IMR-90 (cell line): ENCODE data around the gene SMCO3. TPM values are rescaled to one million over a fixed set of nuclear protein-coding genes. Genes with fewer than 3 reads are reported as not detected.

Source experiments
- ATAC-seq: fragments of 200-7000 bp; cut with Tn5 transposase; 2 replicates; pipeline ENCODE4 v1.9.1; 2020; ENCODE audit warnings: low read depth, mild to moderate bottlenecking, moderate library complexity
- BruUV-seq: library from RNA; stranded (reverse); fragments of 400-500 nt; replicated peaks from 2 replicates; lab custom pipeline; 2021; lab: Mats Ljungman, UMichigan
- CTCF ChIA-PET: fragments of 300-600 bp; formaldehyde crosslinking; extraction: SDS; loops from one replicate; lab custom pipeline; 2021; ENCODE audit warnings: antibody characterized with exemption; lab: Yijun Ruan, JAX
- POLR2A ChIA-PET: fragments of 300-600 bp; sonication (Branson Sonifier 250); formaldehyde crosslinking; loops from one replicate; lab custom pipeline; 2022; ENCODE audit warnings: antibody characterized with exemption; ENCODE audit not compliant: unreplicated experiment; lab: Charles Lee
- DNase-seq: peaks from one replicate; pipeline ENCODE4 v3.0.0; 2013
- H2AFZ ChIP-seq: replicated peaks from 2 replicates; pipeline ENCODE3; 2013; ENCODE audit warnings: low read length, mild to moderate bottlenecking; ENCODE audit not compliant: poor library complexity
- H2AK5ac ChIP-seq: 2 replicates; pipeline ENCODE4 v1.6.1; 2013; ENCODE audit warnings: low read depth, low read length, inconsistent platforms
- H2AK9ac ChIP-seq: replicated peaks from 2 replicates; pipeline ENCODE3; 2013; ENCODE audit warnings: mild to moderate bottlenecking, low read depth, low read length, moderate library complexity; ENCODE audit not compliant: poor library complexity
- H2BK120ac ChIP-seq: 2 replicates; pipeline ENCODE4 v1.6.1; 2013; ENCODE audit warnings: low read depth, low read length, inconsistent platforms
- H2BK15ac ChIP-seq: 3 replicates; pipeline ENCODE4 v1.6.1; 2013; ENCODE audit warnings: low read depth, low read length, inconsistent platforms
- H2BK20ac ChIP-seq: 2 replicates; pipeline ENCODE4 v1.6.1; 2013; ENCODE audit warnings: low read depth, mild to moderate bottlenecking, inconsistent platforms, low read length, moderate library complexity
- H2BK5ac ChIP-seq: 2 replicates; pipeline ENCODE4 v1.6.1; 2013; ENCODE audit warnings: mild to moderate bottlenecking, low read depth, low read length, inconsistent platforms; ENCODE audit not compliant: poor library complexity, severe bottlenecking
- H3K14ac ChIP-seq: replicated peaks from 2 replicates; pipeline ENCODE4 v1.6.1; 2013; ENCODE audit warnings: low read depth, low read length, inconsistent platforms
- H3K18ac ChIP-seq: 2 replicates; pipeline ENCODE4 v1.6.1; 2013; ENCODE audit warnings: low read depth, low read length, control low read depth
- H3K23ac ChIP-seq: 2 replicates; pipeline ENCODE4 v1.6.1; 2013; ENCODE audit warnings: low read depth, low read length, inconsistent platforms
- H3K27ac ChIP-seq: 2 replicates; pipeline ENCODE4 v1.5.1; 2013; ENCODE audit warnings: mild to moderate bottlenecking, control low read depth, low read length; ENCODE audit not compliant: insufficient read depth
- H3K27me3 ChIP-seq: 2 replicates; pipeline ENCODE4 v1.6.1; 2013; ENCODE audit warnings: low read length; ENCODE audit not compliant: control insufficient read depth, insufficient read depth
- H3K36me3 ChIP-seq: 2 replicates; pipeline ENCODE4 v1.6.1; 2013; ENCODE audit warnings: low read length, mixed read lengths; ENCODE audit not compliant: control insufficient read depth, insufficient read depth
- H3K4ac ChIP-seq: 2 replicates; pipeline ENCODE4 v1.6.1; 2013; ENCODE audit warnings: low read depth, low read length, inconsistent platforms
- H3K4me1 ChIP-seq: 2 replicates; pipeline ENCODE4 v1.6.1; 2013; ENCODE audit warnings: low read length, mixed read lengths; ENCODE audit not compliant: control insufficient read depth, insufficient read depth
- H3K4me2 ChIP-seq: 2 replicates; pipeline ENCODE4 v1.6.1; 2013; ENCODE audit warnings: low read depth, mild to moderate bottlenecking, control low read depth, low read length, moderate library complexity
- H3K4me3 ChIP-seq: 2 replicates; pipeline ENCODE4 v1.5.1; 2013; ENCODE audit warnings: low read depth, mild to moderate bottlenecking, control low read depth, low read length, moderate library complexity; ENCODE audit not compliant: insufficient read depth
- H3K56ac ChIP-seq: 2 replicates; pipeline ENCODE4 v1.6.1; 2013; ENCODE audit warnings: low read length, inconsistent platforms; ENCODE audit not compliant: insufficient read depth; ENCODE audit errors: extremely low read depth
- H3K79me1 ChIP-seq, 2 experiments: 2 replicates each; pipeline ENCODE4 v1.6.1; 2013; ENCODE audit warnings: low read length in 2 of 2, inconsistent platforms in 1 of 2, low read depth in 1 of 2
- H3K9ac ChIP-seq: 2 replicates; pipeline ENCODE4 v1.6.1; 2013; ENCODE audit warnings: low read depth, low read length, control low read depth
- H3K9me1 ChIP-seq: 2 replicates; pipeline ENCODE4 v1.6.1; 2013; ENCODE audit warnings: low read length, inconsistent platforms; ENCODE audit not compliant: insufficient read depth
- H3K9me3 ChIP-seq: 2 replicates; pipeline ENCODE4 v1.6.1; 2013; ENCODE audit warnings: low read length; ENCODE audit not compliant: control insufficient read depth, insufficient read depth
- H4K20me1 ChIP-seq: 2 replicates; pipeline ENCODE4 v1.6.1; 2013; ENCODE audit warnings: low read length, inconsistent platforms; ENCODE audit not compliant: insufficient read depth
- H4K5ac ChIP-seq: 2 replicates; pipeline ENCODE4 v1.6.1; 2013; ENCODE audit warnings: mild to moderate bottlenecking, low read depth, low read length, control low read depth
- H4K8ac ChIP-seq, 2 experiments: 2 replicates each; pipeline ENCODE4 v1.6.1; 2013; ENCODE audit warnings: low read depth in 2 of 2, low read length in 2 of 2, control low read depth in 1 of 2, inconsistent platforms in 1 of 2
- H4K91ac ChIP-seq: 2 replicates; pipeline ENCODE4 v1.6.1; 2013; ENCODE audit warnings: low read depth, low read length, inconsistent platforms; ENCODE audit not compliant: insufficient read depth
- BHLHE40 ChIP-seq: fragments of 150-350 bp; IDR thresholded peaks from 2 replicates; pipeline ENCODE4 v1.6.1; 2016; ENCODE audit warnings: mild to moderate bottlenecking, low read depth, low read length
- CEBPB ChIP-seq: IDR thresholded peaks from 2 replicates; pipeline ENCODE4 v1.6.1; 2012; ENCODE audit warnings: low read depth, low read length, improper control_type of control experiment
- CHD1 ChIP-seq: IDR thresholded peaks from 2 replicates; pipeline ENCODE4 v1.6.1; 2012; ENCODE audit warnings: low read depth, low read length, improper control_type of control experiment
- CTCF ChIP-seq: conservative IDR thresholded peaks from 2 replicates; pipeline ENCODE4 v1.5.1; 2012; ENCODE audit warnings: mild to moderate bottlenecking, low read depth, low read length, improper control_type of control experiment
- ELK1 ChIP-seq: fragments of 150-350 bp; IDR thresholded peaks from 2 replicates; pipeline ENCODE4 v1.6.1; 2016; ENCODE audit warnings: low read depth, mild to moderate bottlenecking, low read length, moderate library complexity, borderline replicate concordance
- FOS ChIP-seq: fragments of 150-350 bp; IDR thresholded peaks from 2 replicates; pipeline ENCODE4 v1.6.1; 2016; ENCODE audit warnings: low read depth, low read length
- MAFK ChIP-seq: IDR thresholded peaks from 2 replicates; pipeline ENCODE4 v1.6.1; 2012; ENCODE audit warnings: low read depth, low read length, improper control_type of control experiment
- MAZ ChIP-seq: IDR thresholded peaks from 2 replicates; pipeline ENCODE4 v1.6.1; 2012; ENCODE audit warnings: low read depth, mild to moderate bottlenecking, low read length, improper control_type of control experiment, moderate library complexity, borderline replicate concordance
- MXI1 ChIP-seq: IDR thresholded peaks from 2 replicates; pipeline ENCODE4 v1.6.1; 2012; ENCODE audit warnings: low read depth, mild to moderate bottlenecking, low read length, moderate library complexity, borderline replicate concordance
- NFE2L2 ChIP-seq: fragments of 150-350 bp; IDR thresholded peaks from 2 replicates; pipeline ENCODE4 v1.6.1; 2016; ENCODE audit warnings: low read depth, mild to moderate bottlenecking, low read length
- POLR2A ChIP-seq: IDR thresholded peaks from 2 replicates; pipeline ENCODE4 v1.6.1; 2012; ENCODE audit warnings: mild to moderate bottlenecking, low read depth, low read length
- RAD21 ChIP-seq: IDR thresholded peaks from 2 replicates; pipeline ENCODE4 v1.6.1; 2012; ENCODE audit warnings: low read length, improper control_type of control experiment
- RCOR1 ChIP-seq: IDR thresholded peaks from 2 replicates; pipeline ENCODE4 v1.6.1; 2012; ENCODE audit warnings: mild to moderate bottlenecking, low read length, improper control_type of control experiment; ENCODE audit not compliant: insufficient replicate concordance
- RFX5 ChIP-seq: IDR thresholded peaks from 2 replicates; pipeline ENCODE4 v1.8.0; 2012; ENCODE audit warnings: low read depth, mild to moderate bottlenecking, low read length, moderate library complexity
- SMC3 ChIP-seq: fragments of 150-350 bp; IDR thresholded peaks from 2 replicates; pipeline ENCODE4 v1.6.1; 2016; ENCODE audit warnings: low read depth, mild to moderate bottlenecking, antibody characterized with exemption, low read length, moderate library complexity
- USF2 ChIP-seq: fragments of 150-350 bp; IDR thresholded peaks from 2 replicates; pipeline ENCODE4 v1.6.1; 2017; ENCODE audit warnings: mild to moderate bottlenecking, antibody characterized with exemption, low read length, low read depth
- WGBS, 2 experiments: methylation state at CpG; one replicate each; pipeline versions ENCODE4 v1.1.5 to v1.1.7; 2013; ENCODE audit warnings: missing lambda C conversion rate in 2 of 2; ENCODE audit not compliant: insufficient read length in 1 of 2; ENCODE audit errors: extremely low coverage in 2 of 2; 5-methylcytosine and 5-hydroxymethylcytosine counted together
- dilution Hi-C: fragments of 300-500 bp; cut with HindIII; formaldehyde crosslinking; loops from one replicate; pipeline ENCODE4 v1.14.3; 2018; ENCODE audit warnings: low sequenced_read_pairs; ENCODE audit not compliant: unreplicated experiment
- in situ Hi-C: fragments of 300-500 bp; cut with MboI; formaldehyde crosslinking; loops from 3 replicates; pipeline ENCODE4 v1.14.3; 2019; ENCODE audit warnings: low sequenced_read_pairs, inconsistent platforms, mixed read lengths
- intact Hi-C: fragments of 100-400 bp; cut with micrococcal nuclease; formaldehyde crosslinking; loops from 2 replicates; pipeline ENCODE4 v1.10.0; 2022
- polyA plus RNA-seq, 3 experiments: library from polyadenylated mRNA; depleted of rRNA; stranded (reverse); fragments of >200 nt; gene quantifications; 2 replicates each; pipeline ENCODE4 v1.2.3, GENCODE V29; 2012; ENCODE audit warnings: low replicate concordance in 1 of 3
- total RNA-seq: library from RNA; depleted of rRNA; stranded (reverse); fragments of >200 nt; gene quantifications from 2 replicates; pipeline ENCODE4 v1.2.3, GENCODE V29; 2012

SMCO3 gene
- total and polyA plus RNA-seq, 2 of the 4 experiments (the other 2 are of a cell fraction): under 0.01 to 0.07 TPM

- Histone ChIP-seq H3K4me1 (peaks cover 6% of the 10 kb centered on the region), H3K27ac (peak overlapping the region; percentile 32; the same call in 1 of the 2 replicates), H3K4ac (no peak overlapping the region), H3K9me3 (no peaks in the 10 kb centered on the region; the same call in 1 of the 2 replicates), H3K56ac (peak overlapping the region; percentile 65; the same call in 1 of the 2 replicates), H4K8ac (peak overlapping the region in 1 of 2 experiments; percentile 85; a peak in 1 of 4 replicates), H3K18ac (no peak overlapping the region; the same call in 1 of the 2 replicates), H2BK5ac (peak overlapping the region; percentile 86), H2AK9ac (no peak overlapping the region), H2BK15ac (no peak overlapping the region), H2AK5ac (no peak overlapping the region), H3K23ac (peak overlapping the region; percentile 85; the same call in 1 of the 2 replicates), H3K4me3 (peak overlapping the region; percentile 92; the same call in 1 of the 2 replicates), H4K20me1 (no peaks in the 10 kb centered on the region), H3K14ac (no peak overlapping the region; the same call in 1 of the 2 replicates), H3K9me1 (peaks cover 6% of the 10 kb centered on the region; the same call in 1 of the 2 replicates), H3K27me3 (no peaks in the 10 kb centered on the region), H2AFZ (no peak overlapping the region), H3K79me1 (peaks cover 3 to 30% of the 10 kb centered on the region in 2 experiments; a peak in 2 of 4 replicates), H2BK120ac (no peak overlapping the region), H4K5ac (no peak overlapping the region), H4K91ac (no peak overlapping the region), H2BK20ac (no peak overlapping the region), H3K9ac (no peak overlapping the region; the same call in 1 of the 2 replicates), H3K36me3 (no peaks in the 10 kb centered on the region), H3K4me2 (peak overlapping the region; percentile 76)
- ChIA-PET POLR2A (interaction anchor here (0.5 kb wide), 1 partner anchor 1022 kb away, joined by 4 read pairs; no protein-coding TSS in a partner anchor), CTCF (no interaction called here)
- DNase-seq: peak; percentile 73
- intact Hi-C loops: loop anchor here (2.0 to 10.0 kb wide), 3 partner anchors 61 to 1569 kb away; partner anchors contain the start of gene MGST1
- in situ Hi-C loops: loop anchor here (25.0 kb wide), 2 partner anchors 388 to 1112 kb away; partner anchors contain the start of gene STRAP
- BruUV-seq: no TSS peak
- ATAC-seq: no peak
- dilution Hi-C loops: no loop called here
- TF ChIP-seq SMC3: no peak
- TF ChIP-seq NFE2L2: no peak
- TF ChIP-seq RAD21: no peak
- TF ChIP-seq MAZ: no peak
- TF ChIP-seq USF2: no peak
- no peak for TF ChIP-seq MXI1
- no peak for TF ChIP-seq CTCF
- no peak for TF ChIP-seq BHLHE40
- no peak for TF ChIP-seq RFX5
- TF ChIP-seq CHD1: no peak
- TF ChIP-seq ELK1: no peak
- TF ChIP-seq RCOR1: no peak
- no peak for TF ChIP-seq FOS
- TF ChIP-seq CEBPB: no peak; the same call in 1 of the 2 replicates
- TF ChIP-seq MAFK: no peak
- no peak for TF ChIP-seq POLR2A
- WGBS, 2 experiments: no CpG with 5 or more reads among the region's 1 CpG
These were observed 38.4 kb downstream of the SMCO3 start for GRCh38 chr12:14775636-14775980.
